ENCODE measurements around the gene CD300LD. TPM values are rescaled to one million over a fixed set of nuclear protein-coding genes. Genes with fewer than 3 reads are reported as not detected.

The CD300LD gene
- total RNA-seq, 1 experiment from 2014 or later = not detected

DNA sequence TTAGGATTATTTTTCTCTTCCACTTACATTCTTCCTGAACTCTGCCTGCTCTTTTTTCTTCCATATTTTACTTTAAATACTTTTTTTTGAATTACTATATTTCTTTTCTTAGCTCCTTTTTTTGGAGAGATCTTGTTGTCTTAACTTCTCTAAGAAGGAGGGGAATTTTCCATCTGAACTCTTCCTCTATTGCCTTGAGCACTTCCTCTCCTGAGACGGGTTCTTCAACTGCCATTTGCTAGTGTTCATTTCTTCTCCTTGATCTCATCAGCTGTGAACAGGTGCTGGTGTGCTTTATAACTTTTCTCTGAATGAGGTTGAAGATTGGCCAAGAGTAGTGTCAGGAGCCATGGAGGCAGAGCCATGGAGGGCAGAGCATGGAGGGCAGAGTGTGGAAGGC, 15.1 kb upstream of the CD300LD start:
- peaks cover 18% of the 10 kb centered on the region for H3K4me1 Mint-ChIP-seq (ENCODE audit: insufficient read depth, unreplicated experiment)
- intact Hi-C loops (cut with micrococcal nuclease) = no loop called here
- BruUV-seq (replicated peaks) = no TSS peak

DNA sequence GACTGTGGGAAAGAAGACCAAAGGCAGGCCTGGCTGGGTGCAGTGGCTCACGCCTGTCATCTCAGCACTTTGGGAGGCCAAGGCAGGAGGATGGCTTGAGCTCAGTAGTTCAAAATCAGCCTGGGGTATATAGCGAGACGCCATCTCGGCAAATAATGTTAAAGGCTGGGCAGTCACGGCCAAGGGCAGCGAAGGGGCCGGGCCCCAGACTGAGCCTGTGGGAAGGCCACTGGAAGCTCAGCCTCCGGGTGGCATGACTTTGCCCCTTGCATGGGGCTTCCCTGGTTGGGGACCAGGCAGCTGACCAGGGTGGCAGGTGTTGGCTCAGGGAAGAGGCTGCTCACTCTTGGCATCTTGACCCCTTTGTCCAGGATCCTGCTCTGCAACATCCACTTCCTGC, 14.0 kb upstream of the CD300LD start:
- BruUV-seq (replicated peaks) = no TSS peak
- no peaks in the 10 kb centered on the region for H3K27me3 Mint-ChIP-seq (ENCODE audit: insufficient read depth, unreplicated experiment)
- peaks cover 26% of the 10 kb centered on the region for H3K4me1 Mint-ChIP-seq (ENCODE audit: insufficient read depth, unreplicated experiment)

More for the DNA sequence above, 15.1 kb upstream of the CD300LD start:
- POLR2A ChIA-PET = no interaction called here
- Mint-ChIP-seq H3K27ac (ENCODE audit: low read depth, unreplicated experiment) (no peak overlapping the region), H3K27me3 (ENCODE audit: insufficient read depth, unreplicated experiment) (peaks cover 7% of the 10 kb centered on the region), H3K4me3 (ENCODE audit: unreplicated experiment) (no peak overlapping the region), H3K9me3 (ENCODE audit: unreplicated experiment) (no peaks in the 10 kb centered on the region), H3K36me3 (ENCODE audit: insufficient read depth, unreplicated experiment) (no peaks in the 10 kb centered on the region)
- DNase-seq (ENCODE audit: unreplicated experiment) = no peak
- CTCF ChIA-PET = no interaction called here
- TF ChIP-seq, protein P1, sequence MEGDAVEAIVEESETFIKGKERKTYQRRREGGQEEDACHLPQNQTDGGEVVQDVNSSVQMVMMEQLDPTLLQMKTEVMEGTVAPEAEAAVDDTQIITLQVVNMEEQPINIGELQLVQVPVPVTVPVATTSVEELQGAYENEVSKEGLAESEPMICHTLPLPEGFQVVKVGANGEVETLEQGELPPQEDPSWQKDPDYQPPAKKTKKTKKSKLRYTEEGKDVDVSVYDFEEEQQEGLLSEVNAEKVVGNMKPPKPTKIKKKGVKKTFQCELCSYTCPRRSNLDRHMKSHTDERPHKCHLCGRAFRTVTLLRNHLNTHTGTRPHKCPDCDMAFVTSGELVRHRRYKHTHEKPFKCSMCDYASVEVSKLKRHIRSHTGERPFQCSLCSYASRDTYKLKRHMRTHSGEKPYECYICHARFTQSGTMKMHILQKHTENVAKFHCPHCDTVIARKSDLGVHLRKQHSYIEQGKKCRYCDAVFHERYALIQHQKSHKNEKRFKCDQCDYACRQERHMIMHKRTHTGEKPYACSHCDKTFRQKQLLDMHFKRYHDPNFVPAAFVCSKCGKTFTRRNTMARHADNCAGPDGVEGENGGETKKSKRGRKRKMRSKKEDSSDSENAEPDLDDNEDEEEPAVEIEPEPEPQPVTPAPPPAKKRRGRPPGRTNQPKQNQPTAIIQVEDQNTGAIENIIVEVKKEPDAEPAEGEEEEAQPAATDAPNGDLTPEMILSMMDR (IDR thresholded peaks at IDR 0.05; ENCODE audit: unreplicated experiment) = no peak

GRCh38 chr17:74605361-74605760, 13.3 kb upstream of the CD300LD start:
- no TSS peak for BruUV-seq (replicated peaks)
- Mint-ChIP-seq H3K9me3 (ENCODE audit: unreplicated experiment) (no peaks in the 10 kb centered on the region), H3K27ac (ENCODE audit: low read depth, unreplicated experiment) (peak overlapping the region; percentile 90), H3K27me3 (ENCODE audit: insufficient read depth, unreplicated experiment) (no peaks in the 10 kb centered on the region), H3K4me1 (ENCODE audit: insufficient read depth, unreplicated experiment) (peaks cover 32% of the 10 kb centered on the region), H3K4me3 (ENCODE audit: unreplicated experiment) (peak overlapping the region; percentile 7), H3K36me3 (ENCODE audit: insufficient read depth, unreplicated experiment) (no peaks in the 10 kb centered on the region)
- TF ChIP-seq, protein P1 (IDR thresholded peaks at IDR 0.05; ENCODE audit: unreplicated experiment) = no peak
- POLR2A ChIA-PET = interaction anchor here (1.2 to 1.6 kb wide), 4 partner anchors 13 to 67 kb away, joined by 3 to 11 read pairs (median 6); no protein-coding TSS in a partner anchor
- peak; percentile 98 for DNase-seq (ENCODE audit: unreplicated experiment)
- intact Hi-C loops (cut with micrococcal nuclease) = no loop called here
- CTCF ChIA-PET = interaction anchor here (0.8 to 1.1 kb wide), 6 partner anchors 41 to 267 kb away, joined by 3 to 4 read pairs (median 3); no protein-coding TSS in a partner anchor

More for the DNA sequence above, 14.0 kb upstream of the CD300LD start:
- H3K9me3 Mint-ChIP-seq (ENCODE audit: unreplicated experiment) = no peaks in the 10 kb centered on the region
- H3K36me3 Mint-ChIP-seq (ENCODE audit: insufficient read depth, unreplicated experiment) = no peaks in the 10 kb centered on the region
- POLR2A ChIA-PET = interaction anchor here (1.2 to 1.6 kb wide), 4 partner anchors 12 to 66 kb away, joined by 3 to 11 read pairs (median 6); no protein-coding TSS in a partner anchor
- intact Hi-C loops (cut with micrococcal nuclease) = no loop called here
- TF ChIP-seq, protein P1 (IDR thresholded peaks at IDR 0.05; ENCODE audit: unreplicated experiment) = no peak
- CTCF ChIA-PET = interaction anchor here (0.6 to 1.1 kb wide), 8 partner anchors 39 to 297 kb away, joined by 3 to 4 read pairs (median 3); no protein-coding TSS in a partner anchor
- peak overlapping the region; percentile 90 for H3K27ac Mint-ChIP-seq (ENCODE audit: low read depth, unreplicated experiment)
- no peak for DNase-seq (ENCODE audit: unreplicated experiment)
- no peak overlapping the region for H3K4me3 Mint-ChIP-seq (ENCODE audit: unreplicated experiment)

DNA sequence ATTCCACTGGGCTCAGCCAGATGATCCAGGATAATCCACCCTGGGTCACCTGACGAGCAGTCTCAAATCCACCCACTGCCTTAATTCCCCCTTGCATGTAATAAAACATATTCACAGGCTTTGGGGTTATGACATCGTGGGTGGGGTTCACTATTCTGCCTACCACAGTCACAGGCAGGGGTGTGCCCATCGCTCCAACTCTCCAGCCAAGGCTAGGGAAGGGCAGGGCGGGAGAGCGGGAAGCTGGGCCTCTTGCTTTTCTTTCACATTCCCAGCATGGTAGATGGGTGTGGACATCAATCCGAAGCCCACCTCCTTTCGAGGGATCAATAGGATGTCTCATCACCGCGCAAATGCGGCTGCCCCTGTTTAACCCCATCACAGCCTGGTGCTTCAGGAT, 12.7 kb upstream of the CD300LD start:
- TF ChIP-seq, protein P1 (IDR thresholded peaks at IDR 0.05; ENCODE audit: unreplicated experiment) = no peak
- Mint-ChIP-seq H3K9me3 (ENCODE audit: unreplicated experiment) (no peaks in the 10 kb centered on the region), H3K4me1 (ENCODE audit: insufficient read depth, unreplicated experiment) (peaks cover 38% of the 10 kb centered on the region), H3K27me3 (ENCODE audit: insufficient read depth, unreplicated experiment) (no peaks in the 10 kb centered on the region), H3K4me3 (ENCODE audit: unreplicated experiment) (peak overlapping the region; percentile 7), H3K27ac (ENCODE audit: low read depth, unreplicated experiment) (peak overlapping the region; percentile 90), H3K36me3 (ENCODE audit: insufficient read depth, unreplicated experiment) (no peaks in the 10 kb centered on the region)
- BruUV-seq (replicated peaks) = no TSS peak
- CTCF ChIA-PET = interaction anchor here (0.7 to 2.3 kb wide), 6 partner anchors 35 to 268 kb away, joined by 3 to 24 read pairs (median 4); partner anchors contain the start of gene CD300H
- POLR2A ChIA-PET = interaction anchor here (1.2 to 1.6 kb wide), 4 partner anchors 13 to 67 kb away, joined by 3 to 8 read pairs (median 4); no protein-coding TSS in a partner anchor
- peak; percentile 66 for DNase-seq (ENCODE audit: unreplicated experiment)
- intact Hi-C loops (cut with micrococcal nuclease) = no loop called here
